ENCODE measurements around the gene CELA1.
A peak's percentile ranks its signal among the peaks of the same experiment; 100 is the strongest.

The CELA1 gene

DNA sequence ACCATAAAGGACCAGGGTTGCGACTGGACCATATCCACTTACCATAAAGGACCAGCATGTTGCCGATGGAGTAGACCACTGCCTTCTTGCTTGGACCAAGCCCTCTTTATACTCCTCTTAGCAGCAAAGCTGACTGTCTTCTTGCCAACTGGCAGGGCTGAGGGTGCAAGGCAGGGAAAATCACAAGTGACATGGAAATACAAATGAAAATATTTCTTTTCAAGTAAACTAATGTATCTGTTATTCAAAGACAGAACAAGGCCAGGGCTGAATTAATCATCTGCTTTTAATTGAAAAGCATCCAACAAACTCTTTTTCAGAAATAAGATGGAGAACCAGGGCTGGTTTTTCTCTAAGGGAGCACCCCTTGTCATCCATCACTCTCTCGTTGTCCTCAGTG, at the start of gene CELA1:
TSS of gene CELA1 (minus strand) at position 99 of the 400 bp plus-strand sequence. CDS start at position 58, 41 bp downstream.
- no peak for DNase-seq

DNA sequence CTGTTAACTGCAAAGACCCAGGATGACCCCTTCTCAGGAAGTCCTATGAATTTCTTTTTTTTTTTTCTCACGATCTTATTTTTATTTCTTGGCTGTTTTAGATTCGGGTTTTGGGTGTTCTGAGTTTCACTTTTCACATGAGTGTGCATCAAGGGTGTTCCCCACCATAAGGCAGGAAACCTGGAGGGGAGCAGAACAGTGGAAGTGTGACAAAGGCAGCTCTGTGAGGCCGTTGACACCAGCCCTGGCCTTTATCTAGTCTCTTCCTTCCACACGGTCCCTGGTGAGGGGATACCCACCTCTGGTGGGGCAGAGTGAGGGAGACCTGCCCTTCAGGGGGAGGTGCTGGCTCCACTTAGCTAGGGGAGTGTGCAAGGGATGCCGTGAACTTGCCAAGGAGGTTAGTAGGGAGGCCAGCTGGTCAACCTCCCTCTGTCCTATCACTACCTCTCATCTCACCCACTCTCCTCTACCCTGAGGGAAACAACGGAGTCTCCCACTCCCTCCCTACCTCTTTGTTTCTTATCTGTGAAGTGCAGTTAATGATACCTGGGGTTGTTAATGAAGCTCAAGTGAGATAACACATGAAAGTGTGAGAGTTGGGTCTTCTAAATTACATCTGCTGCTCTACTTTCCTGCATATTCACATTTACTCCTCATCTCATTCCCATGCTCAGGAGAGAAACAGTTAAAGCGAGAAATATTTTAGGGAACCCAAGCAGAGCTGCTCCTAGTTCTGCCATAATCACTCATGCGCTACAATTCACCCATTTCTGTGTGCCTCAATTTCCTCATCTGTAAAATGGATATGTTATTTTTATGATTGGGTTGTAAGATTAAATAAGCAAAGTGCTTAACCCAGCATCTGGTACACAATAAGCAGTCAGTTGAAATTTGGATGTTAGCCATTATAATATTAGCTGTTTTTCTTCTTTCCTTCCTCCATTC, 49.1 kb upstream of the CELA1 start:
- peak; percentile 40 for DNase-seq

DNA sequence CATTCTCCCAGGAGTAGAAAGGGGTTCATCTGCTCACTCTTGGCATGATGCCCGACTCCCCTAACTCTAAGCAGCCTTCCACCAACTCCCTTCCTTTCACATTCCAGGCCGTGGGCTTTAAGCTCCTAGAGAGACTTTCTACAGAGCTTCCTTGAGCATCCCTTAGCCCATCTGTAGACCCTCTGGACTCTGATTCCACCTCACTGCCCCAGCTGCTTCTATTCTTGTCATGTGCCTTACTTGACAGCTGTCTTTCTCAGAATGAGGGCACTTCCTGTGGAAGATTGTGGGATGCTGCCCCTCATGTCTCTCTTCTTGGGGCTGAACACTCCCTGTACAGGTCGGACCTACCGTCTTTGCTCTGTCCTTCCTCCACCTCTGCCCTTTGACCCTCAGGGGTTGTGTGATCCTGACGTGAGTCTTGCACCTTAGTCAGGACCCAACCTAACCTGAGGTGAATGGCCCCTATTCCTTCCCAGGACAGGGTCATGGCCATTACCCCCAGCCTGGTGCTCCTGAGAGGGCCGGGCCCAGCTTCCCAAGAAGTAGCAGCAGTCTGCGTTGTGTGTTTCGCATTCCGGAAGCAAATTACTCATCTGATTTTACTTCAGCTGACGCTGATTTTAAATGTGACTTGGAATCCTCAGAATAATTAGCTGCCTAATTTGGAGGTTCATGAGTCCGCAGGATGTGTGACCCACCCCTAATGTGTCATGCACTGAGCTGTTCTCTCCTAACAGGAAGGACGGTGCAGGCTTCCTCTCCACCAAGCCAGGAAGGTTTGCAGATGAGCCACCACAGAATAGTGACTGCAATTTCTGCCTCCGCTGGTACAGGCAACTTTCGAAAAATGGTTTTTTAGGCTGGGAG, 47.4 kb upstream of the CELA1 start:
- peak; percentile 70 for DNase-seq

DNA sequence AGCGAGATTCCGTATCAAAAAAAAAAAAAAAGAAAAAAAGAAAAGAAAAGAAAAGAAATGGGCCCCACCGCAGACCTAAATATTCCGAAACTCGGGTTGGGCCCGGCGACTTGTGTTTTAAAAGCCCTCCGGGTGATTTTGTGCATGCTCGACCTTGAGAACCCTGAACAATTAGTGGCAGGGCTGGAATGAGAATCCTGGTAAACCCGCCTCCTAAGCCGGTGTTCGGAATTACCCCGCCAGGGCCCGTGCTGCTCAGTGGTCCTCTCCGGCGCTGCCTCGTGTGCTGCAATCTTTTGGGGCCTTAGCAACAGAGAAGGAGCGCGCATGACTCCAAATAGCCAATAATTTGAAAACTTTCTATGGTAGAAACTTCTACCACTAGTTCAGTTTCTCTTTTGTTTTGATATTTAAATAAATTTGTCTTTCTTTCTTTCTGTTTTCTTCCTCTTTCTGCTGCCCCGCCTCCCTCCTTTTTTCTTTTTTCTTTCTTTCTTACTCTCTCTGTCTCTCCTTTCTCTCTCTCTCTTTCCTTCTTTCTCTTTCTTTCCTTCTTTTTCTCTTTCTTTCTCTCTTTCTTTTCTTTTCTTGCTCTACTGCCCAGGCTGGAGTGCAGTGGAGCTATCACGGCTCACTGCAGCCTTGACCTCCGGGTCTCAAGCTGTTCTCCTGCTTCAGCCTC, 46.2 kb upstream of the CELA1 start:
- DNase-seq = peak; percentile 43

DNA sequence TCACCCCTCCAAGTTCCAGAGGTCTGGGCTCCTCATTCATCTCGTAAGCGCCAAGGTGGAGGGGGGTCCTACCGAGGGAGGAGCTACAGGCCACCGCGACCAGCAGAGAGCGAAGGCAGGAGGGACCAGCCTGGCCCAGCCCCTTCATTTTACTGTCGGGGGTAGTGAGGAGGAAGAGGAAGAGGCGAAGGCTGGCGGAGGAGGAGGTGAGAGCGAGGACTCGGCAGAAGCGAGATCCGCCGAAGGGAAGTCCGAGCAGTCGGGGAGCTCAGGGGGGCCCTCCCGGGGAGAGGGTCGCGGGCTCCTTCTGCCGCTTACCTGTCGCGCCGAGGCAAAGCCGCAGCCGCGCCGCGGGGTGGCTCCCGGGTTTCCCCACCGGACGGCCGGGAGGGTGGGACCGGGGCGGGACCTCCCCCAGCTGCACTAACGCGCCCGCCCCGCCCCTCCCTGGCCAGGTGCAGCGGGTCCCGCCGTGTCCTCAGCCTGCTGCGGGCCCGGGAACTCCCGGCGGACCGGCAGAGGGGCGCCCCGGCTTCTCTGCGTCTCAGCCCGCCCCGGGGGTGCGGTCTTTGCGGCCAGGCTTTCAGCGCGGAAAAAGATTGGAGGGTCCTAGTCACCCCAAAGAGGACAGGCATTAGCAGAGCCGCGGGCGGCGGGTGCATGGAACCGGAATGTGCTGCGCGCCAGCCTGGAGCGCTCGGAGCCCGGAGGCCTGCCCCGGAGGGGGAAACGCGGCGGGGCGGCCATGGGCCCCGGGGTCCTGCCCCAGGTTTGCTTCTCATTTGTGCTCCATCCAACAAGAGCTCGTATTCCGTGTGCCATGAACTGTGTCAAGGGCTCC, 45.0 kb upstream of the CELA1 start, which contains the start of gene GALNT6:
TSS of gene GALNT6 (minus strand) at position 124 of the 841 bp plus-strand sequence. CDS start 11,625 bp downstream, outside the sequence.
- peak; percentile 76 for DNase-seq

DNA sequence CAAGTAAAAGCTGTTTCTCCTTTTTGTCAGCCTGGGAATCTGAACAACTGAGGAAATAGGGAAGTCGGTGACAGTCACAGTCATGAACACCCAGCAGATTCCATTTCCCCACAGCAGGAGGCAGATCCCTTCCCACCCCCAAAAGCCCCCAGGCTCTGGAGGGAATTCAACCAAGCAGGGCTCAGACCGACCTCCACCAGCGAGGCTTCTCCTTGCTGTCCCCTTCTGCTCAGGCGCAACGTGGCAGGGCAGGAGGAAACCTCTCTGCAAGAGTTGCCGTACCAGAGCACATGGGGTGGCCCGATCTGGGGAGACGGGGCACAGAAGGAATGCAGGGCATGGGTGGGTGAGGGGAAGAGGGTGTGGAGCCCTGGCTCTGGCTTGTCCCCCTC, 44.4 kb upstream of the CELA1 start:
- DNase-seq = peak; percentile 42

DNA sequence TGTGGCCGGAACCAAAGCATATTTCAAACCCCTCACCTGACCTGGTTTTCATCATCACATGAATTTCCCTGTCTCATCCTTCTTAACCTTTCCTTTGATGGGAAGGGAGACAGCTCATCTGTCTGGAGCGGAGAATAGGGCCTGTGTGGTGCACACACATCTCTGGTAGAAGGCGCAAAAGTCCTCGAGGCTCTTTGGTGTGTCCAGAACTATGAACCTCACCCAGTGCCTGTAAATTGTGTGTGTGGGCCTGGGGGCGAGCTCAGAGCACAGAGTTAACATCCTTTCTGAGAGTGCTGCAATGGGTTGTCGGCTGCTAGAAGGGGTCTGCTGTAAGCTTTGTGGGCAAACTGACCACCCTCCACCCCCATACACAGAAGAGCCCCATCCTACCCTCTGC, 44.0 kb upstream of the CELA1 start:
- DNase-seq = no peak

DNA sequence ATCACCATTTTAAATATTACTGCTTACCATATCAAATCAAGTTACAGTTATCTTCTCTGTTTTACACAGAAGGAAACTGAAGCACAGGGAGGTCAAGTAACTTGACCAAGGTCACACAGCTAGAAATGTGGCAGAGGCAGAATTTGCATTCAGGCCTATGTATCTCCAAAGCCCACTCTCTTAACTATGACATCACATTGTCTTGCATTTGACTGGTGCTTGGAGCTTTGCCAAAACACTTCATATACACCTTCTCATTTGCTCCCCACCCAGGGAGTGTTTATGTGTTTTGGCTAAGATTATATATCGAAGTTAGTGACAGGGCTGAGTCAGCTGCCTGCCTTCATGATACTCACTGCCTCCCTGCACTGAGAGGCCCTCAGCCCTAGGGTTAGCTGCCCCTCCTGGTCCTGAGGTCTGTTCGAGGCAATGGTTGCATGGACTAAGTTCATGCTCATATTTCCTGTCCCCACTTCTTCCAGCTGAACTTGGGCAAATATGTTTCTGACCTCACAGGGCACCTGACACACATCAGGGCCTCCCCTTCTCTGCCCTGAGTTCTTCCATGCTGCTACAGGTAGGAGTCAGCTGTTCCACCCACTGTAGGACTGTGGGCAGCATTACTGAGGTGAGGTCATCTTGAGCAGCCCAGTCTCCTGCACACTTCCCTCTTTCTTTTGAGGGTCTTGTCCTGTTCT, 43.0 kb upstream of the CELA1 start:
- DNase-seq = peak; percentile 42

DNA sequence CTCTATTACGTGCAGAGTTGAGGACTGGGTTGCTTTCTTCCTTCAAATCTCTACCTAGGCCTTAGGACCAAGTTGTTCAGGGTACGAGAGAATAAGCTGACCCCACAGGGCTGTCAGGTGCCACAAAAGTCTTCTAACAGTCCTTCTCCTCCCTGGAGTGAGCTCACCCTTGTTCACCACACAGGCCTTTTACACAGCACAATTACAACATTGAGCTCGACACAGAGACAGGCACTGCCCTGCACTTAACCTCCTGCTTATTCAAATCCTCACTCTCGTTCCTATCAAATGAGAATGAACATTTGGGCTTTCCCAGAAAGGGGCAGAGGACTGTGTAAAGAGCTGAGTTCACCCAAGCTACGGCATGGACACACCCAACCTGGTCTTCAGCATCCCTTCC, 42.4 kb upstream of the CELA1 start:
- no peak for DNase-seq

DNA sequence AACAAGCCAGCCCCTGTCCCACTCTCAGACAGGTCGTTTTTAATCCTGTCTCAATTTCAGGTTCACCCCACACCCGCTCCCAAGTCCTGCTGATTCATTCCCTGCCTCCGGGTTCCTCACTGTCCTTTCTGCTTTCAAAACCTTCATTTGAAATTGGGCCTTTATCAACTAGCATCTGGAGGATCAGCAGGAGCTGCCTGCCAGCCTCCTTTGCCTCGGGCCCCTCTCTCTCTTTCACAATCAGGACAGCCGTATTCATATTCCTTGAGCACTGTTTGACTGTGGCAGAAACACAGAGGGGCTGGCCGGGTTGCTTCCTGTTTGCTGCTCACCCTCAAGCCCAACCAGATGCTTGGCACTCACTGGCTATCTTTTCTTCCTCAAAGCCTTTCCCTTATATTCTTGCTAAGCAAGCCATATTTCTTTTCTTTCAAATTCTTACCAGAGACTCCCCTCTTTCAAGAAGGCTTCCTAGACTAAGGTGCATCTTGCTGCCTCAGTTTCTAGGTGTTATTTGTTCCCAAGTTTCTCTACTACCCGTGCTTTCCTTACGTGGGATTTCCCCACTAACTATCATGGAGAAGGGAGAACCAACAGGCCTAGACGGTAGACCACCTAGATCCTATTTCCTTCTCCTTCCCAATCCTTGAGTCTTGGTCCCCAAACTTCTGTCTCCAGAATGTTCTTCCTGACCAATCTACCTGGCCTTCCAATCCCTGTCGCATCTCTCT, 41.8 kb upstream of the CELA1 start:
- DNase-seq = no peak

DNA sequence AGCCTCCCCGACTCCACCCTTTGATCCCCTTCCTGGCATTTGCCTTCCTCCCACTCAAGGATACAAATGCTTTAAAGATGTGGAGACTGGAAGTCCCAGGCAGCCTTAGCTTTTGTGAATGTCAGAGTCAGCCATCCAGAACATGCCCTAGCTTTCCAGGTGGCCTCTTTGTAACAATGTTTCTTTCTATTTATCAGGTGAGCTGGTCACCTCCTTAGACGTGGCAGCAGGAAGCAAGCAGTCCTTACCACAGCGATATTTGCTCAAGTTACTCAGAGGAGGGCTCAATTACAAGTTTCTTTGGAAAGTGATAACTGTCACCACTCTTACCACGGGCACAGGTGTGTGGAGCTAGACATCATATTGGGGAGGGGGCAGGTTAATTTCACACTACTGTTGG, 39.9 kb upstream of the CELA1 start:
- DNase-seq = no peak

DNA sequence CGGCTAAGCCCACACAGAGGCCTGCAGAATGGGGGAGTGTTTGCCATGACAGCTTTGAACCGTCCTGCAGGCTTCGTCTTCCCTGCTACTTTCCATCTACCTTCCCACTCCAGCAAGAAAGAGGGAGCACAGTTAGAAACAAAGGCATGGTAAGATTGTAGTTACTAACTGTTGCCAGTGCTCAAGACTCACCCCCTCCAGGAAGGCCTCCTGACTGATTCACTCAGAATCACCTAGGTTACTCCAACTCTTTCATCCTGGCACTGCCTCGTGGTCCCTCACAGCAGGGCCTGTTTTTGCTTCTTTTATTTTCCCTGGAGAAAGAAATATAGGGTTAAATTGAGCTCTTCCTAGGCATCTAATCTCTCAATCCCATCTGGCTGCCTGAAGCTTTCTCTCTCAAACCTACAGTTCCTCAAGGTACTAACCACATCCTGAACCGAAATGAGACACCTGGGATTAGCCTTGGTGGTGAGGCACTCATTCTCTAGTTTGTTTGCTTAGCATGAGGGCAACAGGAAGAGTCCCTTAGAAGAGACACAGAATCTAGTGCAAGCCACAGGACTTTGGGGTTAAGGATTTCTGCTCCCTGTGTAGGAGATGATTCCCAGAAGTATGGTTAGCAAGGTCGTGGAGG, 36.9 kb upstream of the CELA1 start:
- DNase-seq = no peak

DNA sequence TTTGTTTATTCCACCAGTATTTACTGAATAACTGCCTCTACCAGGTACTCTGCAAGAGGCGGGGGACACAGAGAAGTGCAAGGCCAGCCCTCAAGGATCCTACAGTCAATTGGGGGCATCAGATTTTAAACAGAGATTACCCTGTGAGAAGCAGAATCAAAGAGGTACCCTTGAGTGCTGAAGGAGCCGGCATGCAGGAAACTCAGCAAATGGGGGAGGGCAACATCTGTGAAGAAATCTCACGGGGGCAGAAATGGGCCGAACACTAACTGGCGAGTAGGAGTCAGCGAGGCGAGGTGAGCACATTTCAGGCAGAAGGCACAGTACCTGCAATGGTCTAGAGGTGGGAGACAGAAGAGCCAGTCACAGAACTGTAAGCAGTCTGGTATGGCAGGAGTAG, 35.7 kb upstream of the CELA1 start:
- DNase-seq = no peak

DNA sequence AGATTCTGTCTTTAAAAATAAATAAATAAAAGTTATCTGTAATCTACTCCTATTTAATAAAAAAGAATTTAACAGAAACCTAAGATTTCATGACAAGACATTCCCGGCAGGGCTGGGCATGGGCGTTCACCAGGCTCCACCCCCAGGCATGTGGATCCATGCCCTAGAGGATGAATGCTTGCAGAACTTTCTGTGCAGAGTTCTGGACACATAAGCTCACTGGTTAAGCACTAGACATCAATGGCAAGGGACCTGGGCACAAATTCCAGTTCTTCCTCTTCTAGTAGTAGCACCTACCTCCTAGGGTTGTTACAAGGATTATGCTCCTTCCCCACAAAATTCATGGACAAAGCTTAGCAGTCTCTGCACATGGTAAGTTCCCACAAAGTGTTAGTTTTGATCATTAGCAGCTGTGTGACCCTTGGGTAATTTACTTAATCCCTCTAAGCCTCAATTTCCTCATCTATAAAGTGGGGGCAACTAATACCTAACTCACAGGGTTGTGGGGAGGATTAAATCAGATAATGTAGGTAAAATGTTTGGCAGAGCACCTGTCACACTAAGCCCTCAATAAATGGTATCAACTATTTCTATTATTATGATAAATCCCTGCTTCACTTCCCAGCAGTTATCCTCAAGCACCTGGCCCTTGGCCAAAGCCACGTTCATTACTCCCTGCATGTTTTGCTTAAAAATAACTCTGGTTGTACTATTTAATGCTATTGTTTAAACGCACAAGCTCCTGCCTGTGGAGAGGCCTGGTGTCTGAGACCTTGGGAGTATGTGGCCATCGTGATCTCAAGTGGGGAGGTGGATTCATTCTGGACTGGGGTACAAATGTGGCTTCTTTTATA, 35.0 kb upstream of the CELA1 start:
- no peak for DNase-seq

DNA sequence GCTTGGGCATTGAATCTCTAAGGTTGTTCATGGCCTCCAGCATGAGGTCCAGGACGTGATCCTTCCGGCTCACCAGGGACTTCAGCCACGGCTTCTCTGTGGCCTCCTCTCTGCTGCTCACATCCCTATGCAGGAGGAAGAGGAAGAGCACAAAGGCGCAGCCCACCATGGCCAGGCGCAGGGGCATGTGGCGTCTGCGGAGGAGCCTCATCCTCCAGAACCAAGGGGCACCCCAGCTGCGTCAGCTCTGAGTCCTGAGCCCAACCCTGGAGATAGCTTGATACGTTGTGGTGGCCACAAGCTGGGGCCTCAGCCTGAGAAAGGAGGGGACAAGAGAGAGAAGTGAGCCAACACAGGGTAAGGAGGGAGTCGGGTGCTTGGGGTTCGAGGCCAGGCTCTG, 33.1 kb upstream of the CELA1 start:
- DNase-seq = no peak

DNA sequence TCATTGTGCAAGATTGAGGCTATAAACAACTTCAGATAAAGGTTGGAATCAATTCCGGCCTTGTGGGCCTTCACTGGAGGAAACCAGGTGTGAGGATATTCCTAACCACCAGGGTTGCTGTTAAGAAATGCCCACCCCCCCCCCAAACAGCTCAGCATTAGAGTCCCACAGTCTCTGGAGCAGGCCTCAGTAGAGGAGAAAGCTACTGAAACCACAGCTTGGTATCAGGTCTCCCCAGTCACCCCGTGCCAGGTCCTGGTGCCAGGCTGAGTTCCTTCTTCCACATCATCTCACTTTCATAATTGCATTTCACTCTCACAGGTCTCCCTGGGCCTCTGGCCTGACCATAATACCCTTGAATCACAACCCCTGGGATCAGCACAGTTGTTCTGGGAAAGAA, 32.3 kb upstream of the CELA1 start:
- DNase-seq = no peak

DNA sequence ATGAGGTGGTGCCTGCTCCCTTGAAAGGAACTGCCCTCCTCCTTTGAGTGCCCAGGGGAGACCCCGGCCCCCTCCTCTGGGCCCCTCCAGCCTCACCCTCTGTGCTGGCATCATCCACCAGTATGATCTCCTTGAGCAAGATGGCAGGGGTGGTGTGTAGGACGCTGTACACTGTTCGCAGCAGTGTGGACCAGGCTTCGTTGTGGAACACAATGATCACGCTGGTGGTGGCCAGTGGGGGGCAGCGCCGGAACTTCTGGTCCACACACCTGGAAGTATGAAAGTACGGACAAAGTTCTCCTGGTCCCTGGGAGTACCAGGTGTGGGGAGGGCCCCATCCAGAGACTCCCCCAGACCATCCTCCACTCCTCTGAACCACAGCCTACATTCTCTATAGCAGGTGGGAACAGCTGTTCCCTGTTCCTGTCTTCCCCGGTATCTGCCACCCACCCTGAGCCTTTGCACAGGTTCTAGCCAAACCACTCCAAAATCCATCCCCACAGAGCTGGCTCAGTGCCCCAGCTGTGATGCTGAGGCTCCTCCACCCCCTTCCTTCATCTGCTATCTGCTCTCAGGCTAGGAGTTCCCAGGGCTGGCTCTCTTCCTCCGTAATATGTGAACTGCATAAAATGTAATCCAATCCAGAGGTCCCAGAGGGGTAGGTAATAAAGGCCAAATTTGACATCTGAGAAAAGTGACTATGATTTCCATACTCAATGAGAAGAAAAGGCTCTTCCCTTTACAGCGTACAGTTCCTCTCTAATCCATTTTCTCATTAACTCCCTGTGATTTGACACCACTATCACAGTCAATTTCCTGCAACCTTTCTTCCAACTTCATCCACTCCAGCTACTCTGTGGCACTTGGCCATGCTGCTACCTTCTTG, 30.9 kb upstream of the CELA1 start:
- DNase-seq = no peak

DNA sequence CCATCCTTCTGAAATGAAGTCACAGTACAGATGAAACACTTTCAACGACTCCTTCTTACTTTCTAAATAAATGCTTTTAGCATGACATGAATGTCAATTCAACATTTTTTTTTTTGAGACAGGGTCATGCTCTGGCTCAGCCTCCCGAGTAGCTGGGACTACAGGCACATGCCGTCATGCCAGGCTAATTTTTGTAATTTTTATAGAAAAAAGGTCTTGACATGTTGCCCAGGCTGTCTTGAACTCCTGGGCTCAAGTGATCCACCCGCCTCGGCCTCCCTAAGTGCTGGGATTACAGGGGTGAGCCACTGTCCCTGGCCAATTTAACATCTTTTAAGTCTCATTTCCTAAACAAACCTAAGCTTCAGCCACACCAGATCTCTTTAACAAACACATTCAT, 28.4 kb upstream of the CELA1 start:
- DNase-seq = no peak

Data from activated CD4-positive, alpha-beta T cell treated with anti-CD3 and anti-CD28 coated beads for 48 hours (primary cell).